Measurements from ENCODE around the gene HMCN2.
"Not testable (repeated sequence)": the region's sequence is repeated elsewhere in the genome, so short reads cannot be mapped to it uniquely, and the experiment has no call there.

The HMCN2 gene

GRCh38 chr9:130426883-130427282, 161.3 kb downstream of the HMCN2 start:
- in situ Hi-C loops (cut with MboI; ENCODE audit: low sequenced_read_pairs) = no loop called here

DNA sequence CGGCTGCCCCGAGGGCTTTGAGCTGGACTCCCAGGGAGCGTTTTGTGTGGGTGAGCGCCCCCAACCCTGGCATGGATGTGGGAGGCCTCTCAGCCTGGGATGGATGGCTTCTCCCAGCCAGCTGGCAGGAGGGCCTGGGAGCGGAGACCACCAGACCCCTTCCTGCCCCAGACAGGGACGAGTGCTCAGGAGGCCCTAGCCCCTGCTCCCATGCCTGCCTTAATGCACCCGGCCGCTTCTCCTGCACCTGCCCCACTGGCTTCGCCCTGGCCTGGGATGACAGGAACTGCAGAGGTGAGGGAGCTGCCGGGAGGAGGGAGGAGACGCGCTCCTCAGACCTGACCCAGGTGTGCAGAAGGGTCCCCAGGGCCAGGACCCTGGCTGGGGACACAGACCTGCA, 161.8 kb downstream of the HMCN2 start:
- in situ Hi-C loops (cut with MboI; ENCODE audit: low sequenced_read_pairs) = no loop called here

DNA sequence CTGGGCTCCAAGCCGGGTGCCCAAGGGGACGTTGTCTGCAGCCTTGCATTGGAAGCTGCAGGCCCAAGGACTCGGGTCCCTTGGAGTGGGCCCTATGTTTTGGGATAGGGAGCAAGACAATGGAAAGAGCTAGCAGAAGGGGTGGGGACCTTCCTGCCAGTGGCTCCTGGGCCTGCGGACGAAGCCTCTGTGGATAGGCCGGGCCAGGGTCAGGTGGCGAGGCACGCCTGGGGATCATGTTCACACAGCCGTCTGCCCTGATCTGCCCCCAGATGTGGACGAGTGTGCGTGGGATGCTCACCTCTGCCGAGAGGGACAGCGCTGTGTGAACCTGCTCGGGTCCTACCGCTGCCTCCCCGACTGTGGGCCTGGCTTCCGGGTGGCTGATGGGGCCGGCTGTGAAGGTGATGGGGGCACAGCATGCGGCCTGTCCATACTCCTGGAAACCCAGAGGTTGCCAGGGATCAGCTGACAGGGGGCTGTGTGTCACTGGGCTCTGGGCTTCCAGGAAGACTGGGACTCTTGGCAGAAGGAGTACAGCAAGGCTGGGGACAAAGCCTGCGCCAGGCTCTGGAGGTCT, 162.6 kb downstream of the HMCN2 start:
- in situ Hi-C loops (cut with MboI; ENCODE audit: low sequenced_read_pairs) = no loop called here

- in situ Hi-C loops (cut with MboI; ENCODE audit: low sequenced_read_pairs) = no loop called here
Observed at GRCh38 chr9:130429381-130429780, 163.8 kb downstream of the HMCN2 start.

DNA sequence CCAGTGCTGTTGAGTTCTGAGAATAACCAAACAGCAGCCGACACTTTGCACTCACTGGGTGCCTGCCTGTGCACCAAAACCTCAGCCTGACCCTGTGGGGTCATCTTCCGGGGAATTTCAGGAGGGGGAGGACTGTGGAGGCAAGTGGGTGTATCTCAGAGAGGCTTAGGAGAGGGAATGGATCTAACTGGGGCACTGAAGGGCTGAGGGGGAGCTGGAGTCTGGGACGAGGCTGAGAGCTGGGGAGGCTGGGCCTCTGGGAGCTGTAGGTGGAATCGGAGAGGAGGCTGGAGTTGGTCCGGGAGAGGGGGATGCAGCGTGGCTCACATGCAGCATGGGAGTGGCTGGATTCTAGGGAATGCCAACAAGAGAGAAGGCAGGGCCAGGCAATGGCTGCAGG, 164.3 kb downstream of the HMCN2 start:
- in situ Hi-C loops (cut with MboI; ENCODE audit: low sequenced_read_pairs) = no loop called here

GRCh38 chr9:130430232-130430631, 164.7 kb downstream of the HMCN2 start:
- in situ Hi-C loops (cut with MboI; ENCODE audit: low sequenced_read_pairs) = no loop called here

GRCh38 chr9:130430734-130431535, 165.4 kb downstream of the HMCN2 start:
- in situ Hi-C loops (cut with MboI; ENCODE audit: low sequenced_read_pairs) = no loop called here

GRCh38 chr9:130431536-130432303, 166.2 kb downstream of the HMCN2 start:
- in situ Hi-C loops (cut with MboI; ENCODE audit: low sequenced_read_pairs) = no loop called here

- in situ Hi-C loops (cut with MboI; ENCODE audit: low sequenced_read_pairs) = no loop called here
Observed at GRCh38 chr9:130432362-130432761, 166.8 kb downstream of the HMCN2 start.

GRCh38 chr9:130432796-130433167, 167.2 kb downstream of the HMCN2 start:
- in situ Hi-C loops (cut with MboI; ENCODE audit: low sequenced_read_pairs) = no loop called here

GRCh38 chr9:130433168-130433946, 167.8 kb downstream of the HMCN2 start:
- in situ Hi-C loops (cut with MboI; ENCODE audit: low sequenced_read_pairs) = no loop called here

DNA sequence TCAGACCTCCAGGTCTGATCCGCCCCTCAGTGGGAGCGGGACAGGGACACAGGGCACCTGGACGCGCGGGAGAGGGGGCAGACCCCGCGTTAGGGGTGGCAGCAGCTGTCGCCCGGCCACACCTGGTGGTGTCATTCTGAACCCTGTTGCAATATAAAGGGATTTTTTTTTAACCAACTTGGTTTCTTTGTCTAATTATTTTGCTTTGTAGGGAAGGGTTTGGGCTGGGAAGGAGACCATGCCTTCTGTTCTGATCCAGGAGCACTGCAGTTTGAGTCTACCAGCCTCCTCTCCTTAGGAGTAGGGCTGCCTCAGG, 168.3 kb downstream of the HMCN2 start:
- in situ Hi-C loops (cut with MboI; ENCODE audit: low sequenced_read_pairs) = no loop called here

DNA sequence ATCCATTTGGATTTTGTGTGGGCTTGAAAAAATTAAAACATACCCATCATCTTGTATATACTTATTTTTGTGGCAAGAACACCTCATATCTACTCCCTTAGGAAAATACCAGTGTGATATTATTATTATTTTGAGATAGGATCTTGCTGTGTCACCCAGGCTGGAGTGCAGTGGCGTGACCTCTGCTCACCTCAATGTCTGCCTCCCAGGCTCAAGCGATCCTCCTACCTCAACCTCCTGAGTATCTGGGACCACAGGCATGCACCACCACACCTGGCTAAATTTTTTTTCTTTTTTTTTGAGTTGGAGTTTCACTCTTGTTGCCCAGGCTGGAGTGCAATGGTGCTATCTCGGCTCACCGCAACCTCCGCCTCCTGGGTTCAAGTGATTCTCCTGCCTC, 169.1 kb downstream of the HMCN2 start:
- in situ Hi-C loops (cut with MboI; ENCODE audit: low sequenced_read_pairs) = not testable (repeated sequence)

- in situ Hi-C loops (cut with MboI; ENCODE audit: low sequenced_read_pairs) = no loop called here
Observed at GRCh38 chr9:130437011-130437789, 171.6 kb downstream of the HMCN2 start.

GRCh38 chr9:130438382-130438981, 172.9 kb downstream of the HMCN2 start:
- in situ Hi-C loops (cut with MboI; ENCODE audit: low sequenced_read_pairs) = no loop called here

- in situ Hi-C loops (cut with MboI; ENCODE audit: low sequenced_read_pairs) = no loop called here
Observed at GRCh38 chr9:130441031-130441430, 175.5 kb downstream of the HMCN2 start.

DNA sequence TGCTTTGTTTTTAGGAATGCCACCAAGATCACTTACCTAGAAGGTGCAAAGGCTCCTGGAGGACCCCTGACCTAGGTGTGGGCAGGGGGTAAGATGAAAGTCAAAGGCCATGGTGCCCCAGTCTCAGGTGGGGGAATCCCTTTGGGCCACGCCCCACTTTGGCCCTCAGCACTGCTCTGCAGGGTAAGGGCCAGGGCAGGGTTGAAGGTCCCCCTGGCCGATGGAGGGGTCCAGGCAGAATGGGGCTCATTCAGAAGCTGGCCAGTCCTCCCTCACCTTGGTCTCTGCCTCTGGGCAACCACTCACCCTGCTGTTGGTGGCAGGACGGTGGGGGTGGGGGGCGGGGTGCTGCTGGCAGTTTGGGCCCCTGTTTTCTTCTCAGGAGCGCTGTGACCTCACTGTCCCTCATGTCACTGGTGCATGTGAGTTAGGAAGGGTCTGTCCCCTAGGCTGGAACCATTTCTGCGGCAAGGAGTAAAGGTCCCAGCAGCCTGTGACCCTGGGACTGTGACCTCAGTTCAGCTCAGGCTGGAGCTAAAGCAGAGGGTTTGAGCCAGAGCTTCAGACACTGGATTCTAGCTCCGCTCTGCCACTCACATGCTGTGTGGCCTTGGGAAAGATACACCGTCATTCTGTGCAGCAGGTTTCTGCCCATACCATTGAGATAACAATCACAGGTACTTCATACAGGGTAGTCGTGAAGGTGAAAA, 177.3 kb downstream of the HMCN2 start:
- in situ Hi-C loops (cut with MboI; ENCODE audit: low sequenced_read_pairs) = no loop called here

DNA sequence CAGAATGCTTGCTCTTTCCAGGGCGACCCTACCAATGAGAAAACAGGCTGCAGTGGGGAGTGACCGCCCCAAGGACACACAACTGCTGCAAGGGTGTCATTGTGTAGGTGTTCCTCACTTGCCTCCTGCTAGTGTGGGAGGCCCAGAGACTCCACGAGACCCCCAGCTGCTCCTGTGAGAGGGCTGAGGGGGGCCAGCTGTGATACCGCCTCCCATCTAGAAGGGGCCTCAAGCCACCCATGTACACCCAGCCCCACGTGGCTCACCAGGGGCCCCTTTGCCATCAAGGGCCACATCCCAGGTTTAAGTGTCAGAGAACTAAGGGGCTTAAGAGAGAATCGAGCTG, 177.9 kb downstream of the HMCN2 start:
- in situ Hi-C loops (cut with MboI; ENCODE audit: low sequenced_read_pairs) = no loop called here

- in situ Hi-C loops (cut with MboI; ENCODE audit: low sequenced_read_pairs) = no loop called here
Observed at GRCh38 chr9:130443840-130444492, 178.4 kb downstream of the HMCN2 start.
